NCI-H1436 treated with DMSO at 0.1 percent for 48 hours (cell line): ENCODE measurements around the gene FAM83E.
"Not testable (repeated sequence)": the region's sequence is repeated elsewhere in the genome, so short reads cannot be mapped to it uniquely, and the experiment has no call there.

Experiments
- DNase-seq: peaks from one replicate; lab custom pipeline; 2025; lab: John Stamatoyannopoulos, UW

FAM83E gene

DNA sequence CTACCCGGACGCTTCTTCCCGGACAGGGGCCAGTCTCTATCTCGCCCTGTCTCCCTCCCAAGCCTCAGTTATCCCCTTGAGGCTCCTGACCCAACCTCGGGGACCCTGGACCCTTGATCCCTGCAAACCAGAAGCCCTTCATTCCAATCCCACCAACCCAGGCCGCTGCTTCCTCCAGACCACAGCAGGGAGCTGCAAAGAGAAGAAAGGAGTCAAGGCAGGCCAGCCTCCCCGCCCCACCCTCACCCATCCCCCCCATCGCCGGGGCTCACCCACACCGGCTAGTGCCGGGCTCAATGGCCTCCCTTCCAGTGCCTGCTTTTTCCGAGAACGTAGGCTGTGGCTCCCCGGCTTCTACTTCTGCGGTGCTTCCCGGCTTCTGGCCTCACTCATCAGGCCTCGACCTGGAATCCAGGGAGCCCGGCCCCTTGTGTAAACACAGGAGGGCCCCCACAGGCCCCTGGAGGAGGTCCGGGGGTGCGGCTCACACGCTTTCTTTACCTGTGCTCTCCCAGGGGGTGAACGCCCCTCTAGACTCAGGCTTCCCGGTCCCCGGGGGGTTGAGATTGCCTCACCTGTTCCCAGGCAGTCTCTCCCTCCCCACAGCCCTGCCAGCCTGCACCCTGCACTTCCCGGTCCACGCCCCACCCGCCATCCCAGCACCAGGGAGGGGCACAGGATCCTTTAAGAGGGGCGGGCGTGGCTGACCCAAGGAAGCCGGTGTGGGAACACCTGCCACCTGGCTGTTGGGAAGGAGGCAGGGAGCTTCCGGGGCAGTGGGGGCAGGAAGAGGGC lies at the start of gene FAM83E:
Gene FAM83E (minus strand): TSS at position 641 of the 795 bp plus-strand sequence. CDS start 1,704 bp downstream, outside the sequence.
- no peak for DNase-seq

DNA sequence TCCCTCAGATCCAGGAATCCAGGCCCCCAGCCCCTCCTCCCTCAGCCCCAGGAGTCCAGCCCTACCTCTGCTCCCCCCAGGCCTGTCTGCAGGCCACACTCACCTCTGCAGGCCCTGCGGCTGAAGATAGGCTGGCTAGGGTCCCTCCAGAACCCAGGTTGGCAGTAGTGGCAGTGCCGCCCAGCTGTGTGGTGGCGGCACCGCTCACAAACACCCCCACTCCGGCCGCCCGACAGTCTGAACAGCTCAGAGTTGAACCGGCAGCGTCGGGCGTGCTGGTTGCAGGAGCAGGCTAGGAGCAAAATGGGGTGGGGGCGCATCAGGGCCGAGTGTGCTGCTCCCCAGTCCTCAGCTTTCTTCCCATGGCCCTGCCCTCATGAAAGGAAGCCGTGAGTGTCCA lies 49.6 kb upstream of the FAM83E start:
- DNase-seq, result no peak

DNA sequence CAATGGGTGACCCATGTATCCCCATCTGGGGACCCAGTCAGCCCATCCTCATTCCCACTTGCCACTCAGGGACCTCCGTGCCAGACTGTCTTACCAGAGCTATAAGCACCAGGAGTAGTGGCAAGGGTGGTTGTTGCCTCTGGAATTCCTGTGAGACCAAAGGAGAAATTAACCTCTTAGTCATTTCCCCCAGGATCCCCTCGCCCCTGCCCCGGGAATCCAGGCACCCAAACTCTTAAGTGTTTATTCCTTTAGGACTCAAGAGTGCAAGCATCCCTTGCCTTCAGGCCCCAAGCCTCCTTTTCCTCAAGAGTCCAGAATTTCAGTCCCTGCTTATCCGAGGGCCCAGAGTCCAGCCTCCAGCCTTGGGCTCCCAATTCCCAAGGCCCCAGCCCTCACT lies 48.8 kb upstream of the FAM83E start:
- no peak for DNase-seq

DNA sequence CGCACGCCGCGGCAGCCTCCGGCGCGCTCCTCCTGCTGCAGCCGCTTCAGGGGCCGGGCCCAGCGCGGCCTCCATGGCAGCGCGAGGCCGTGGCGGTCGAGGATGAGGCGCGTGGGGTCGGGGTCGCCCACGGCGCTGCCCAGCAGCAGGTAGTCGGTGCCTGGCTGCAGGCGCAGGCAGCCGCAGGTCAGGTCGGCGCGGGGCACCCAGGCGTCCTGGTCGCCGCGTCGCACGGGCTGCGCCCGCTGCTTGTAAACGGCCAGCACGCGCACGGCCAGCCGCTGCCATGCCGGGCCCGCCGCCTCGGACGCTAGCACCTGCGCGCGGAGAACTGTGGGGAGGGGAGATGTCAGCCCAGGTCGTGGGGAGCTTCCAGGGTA lies 46.8 kb upstream of the FAM83E start:
- no peak for DNase-seq

DNA sequence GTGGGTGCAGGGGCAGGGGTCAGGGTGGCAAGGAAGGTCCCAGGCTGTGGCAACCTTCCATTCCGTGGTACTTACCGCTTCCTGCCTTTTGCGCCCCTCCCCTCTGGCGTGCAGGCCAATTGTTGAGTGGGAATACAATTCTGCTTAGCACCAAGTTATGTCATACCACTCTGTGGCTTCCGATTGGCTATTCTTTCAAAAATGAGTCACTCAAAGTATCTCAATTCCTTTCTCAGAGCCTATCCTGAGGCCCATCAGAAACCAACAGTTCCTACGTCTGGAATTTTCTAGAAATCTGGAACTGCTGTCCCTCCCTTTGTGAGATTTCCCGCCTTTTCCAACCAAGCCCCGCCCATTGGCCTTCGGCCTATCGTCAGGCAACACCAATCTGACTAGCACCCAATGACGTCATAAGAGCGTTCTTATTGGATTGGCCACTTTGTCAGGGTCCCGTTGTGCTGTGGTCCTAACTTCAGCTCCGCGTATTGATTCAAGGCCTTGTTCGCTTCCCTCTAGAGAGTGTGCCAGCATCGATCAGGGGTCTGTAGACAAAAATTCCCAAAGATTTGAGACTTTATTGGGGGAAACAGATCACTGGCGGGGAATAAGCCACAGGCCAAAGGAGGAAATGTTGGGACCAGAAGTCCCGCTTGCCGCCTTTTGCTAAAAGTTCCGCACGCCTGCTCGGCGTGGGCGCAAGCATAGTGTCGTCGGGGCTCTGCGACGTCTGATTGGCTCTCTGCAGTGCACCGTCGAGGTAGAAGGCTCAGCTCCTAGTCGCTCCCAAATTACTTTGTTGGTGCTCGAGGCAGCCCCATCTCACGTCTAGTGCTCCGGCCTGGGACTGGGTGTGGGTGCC lies 46.2 kb upstream of the FAM83E start:
- DNase-seq, result no peak

DNA sequence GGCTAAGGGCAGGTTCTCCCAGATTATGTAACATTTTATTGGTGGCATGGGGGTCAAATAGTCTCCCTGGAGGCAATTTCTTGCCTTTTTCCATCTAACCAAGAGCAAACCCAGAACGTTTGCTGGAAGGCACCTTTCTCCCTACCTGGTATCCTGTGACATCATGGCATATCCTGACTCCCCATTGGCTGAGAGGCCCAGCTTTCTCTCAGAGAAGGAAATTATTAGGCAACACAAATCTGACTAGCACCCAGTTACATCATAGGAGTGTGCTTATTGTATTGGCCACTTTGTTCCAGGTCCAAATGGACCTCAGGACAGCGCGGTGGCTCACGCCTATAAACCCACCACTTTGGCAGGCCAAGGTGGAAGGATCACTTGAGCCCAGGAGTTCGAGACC lies 44.9 kb upstream of the FAM83E start:
- no peak for DNase-seq

DNA sequence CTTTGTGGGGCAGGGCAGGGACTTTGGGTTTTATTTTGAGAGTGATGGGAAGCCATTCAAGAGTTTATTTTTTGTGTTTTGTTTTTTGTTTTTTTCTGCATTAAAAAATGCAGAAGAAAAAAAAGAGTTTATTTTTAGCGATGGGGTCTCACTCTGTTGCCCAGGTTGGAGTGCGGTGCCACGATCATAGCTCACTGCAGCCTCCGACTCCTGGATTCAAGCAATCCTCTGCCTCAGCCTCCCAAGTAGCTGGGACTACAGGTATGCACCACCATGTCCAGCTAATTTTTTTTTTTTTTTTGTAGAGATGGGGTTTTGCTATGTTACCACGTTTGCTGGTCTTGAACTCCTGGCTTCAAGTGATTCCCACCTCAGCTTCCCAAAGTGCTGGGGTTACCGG lies 43.6 kb upstream of the FAM83E start:
- DNase-seq, result no peak

DNA sequence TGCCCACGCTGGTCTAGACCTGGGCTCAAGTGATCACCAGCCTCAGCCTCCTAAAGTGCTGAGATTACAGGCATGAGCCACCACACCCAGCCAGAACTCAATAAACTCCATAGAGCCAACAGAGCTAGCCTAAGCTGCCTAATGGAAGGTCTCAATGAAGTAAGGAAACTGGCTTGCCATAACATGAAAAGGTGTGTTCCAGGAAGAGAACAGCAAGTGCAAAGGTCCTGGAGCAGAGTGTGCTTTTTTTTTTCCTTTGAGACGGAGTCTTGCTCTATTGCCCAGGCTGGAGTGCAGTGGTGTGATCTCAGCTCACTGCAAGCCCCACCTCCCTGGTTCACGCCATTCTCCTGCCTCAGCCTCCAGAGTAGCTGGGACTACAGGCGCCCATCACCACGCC lies 43.0 kb upstream of the FAM83E start:
- DNase-seq, result not testable (repeated sequence)

DNA sequence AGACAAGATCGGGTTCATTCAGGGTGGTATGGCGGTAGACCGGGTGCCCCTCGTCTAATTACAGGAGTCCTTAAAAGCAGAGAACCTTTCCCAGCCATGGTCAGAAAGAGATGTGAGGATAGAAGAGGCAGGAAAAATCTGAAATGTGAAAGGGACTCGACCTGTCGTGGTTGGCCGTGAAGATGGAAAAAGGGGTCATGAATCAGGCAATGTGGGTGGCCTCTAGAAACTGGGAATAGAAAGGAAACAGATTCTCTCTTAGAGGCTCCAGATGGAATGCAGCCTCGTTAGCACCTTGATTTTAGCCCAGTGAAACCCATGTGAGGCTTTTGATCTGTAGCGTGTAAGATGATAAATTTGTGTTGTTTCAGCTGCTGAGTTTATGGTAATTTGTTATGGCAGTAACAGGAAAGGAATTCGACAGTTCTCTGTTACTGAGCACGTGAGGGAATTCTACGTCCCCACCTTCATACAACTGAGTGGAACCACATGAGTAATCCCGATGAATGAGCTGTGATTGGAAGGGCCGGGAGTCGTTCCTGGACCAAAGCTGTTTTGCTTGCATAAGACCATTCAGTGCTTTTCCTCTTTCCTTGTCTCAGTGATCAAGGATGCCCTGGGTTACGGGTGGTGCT lies 42.1 kb upstream of the FAM83E start:
- no peak for DNase-seq

DNA sequence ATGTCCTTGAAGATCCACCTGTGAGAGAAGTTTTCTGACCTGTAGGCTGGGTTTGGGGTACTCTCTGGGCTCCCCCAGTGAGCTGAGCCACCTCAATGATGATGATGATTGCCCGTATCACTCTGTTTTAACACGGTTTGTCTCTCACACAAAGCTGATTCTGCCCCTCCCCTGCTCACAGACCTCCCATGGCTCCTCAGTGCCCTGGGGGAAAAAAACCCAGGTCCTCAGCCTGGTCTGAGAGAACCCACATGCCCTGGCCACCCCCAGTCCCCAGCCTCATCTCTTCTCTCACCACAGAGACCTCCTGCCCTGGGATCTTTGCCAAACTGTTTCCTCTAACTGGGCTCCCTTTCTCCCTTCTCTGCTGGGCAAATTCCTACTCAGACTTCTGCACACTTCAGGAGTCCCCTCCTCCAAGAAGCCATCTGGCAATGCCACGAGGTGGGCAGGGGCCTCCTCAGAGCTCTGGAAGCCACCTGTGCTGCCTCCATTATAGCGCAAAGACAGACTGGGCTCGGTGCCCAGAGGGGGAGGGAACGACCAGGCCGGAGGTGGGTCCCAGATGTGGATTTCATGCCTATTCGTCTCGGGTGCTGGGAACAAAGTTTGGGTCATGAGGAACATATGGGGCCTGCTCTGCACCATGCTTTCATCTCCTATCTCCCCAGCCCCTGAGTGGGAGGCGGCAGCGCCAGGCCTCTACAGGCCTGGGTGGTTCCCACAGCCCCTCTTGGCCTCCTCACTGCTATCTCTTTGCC lies 39.6 kb upstream of the FAM83E start:
- DNase-seq, result no peak

DNA sequence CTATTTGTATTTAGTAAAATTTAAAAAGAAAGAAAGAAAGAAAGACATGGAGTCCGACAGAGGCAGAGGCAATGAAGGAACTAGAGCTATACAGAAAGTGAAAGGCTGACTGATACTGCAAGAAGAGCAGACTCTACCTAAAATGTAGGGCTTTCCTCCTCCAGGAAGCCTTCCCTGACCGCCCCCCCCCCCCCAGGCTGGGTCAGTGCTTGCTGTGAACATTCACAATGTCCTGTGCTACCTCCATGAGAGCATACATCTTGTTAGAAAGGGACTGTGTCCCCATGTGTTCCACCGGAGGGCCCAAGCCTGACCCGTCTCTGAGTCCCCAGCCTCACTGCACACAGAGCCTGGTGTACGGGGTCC lies 36.8 kb upstream of the FAM83E start:
- DNase-seq, result no peak

DNA sequence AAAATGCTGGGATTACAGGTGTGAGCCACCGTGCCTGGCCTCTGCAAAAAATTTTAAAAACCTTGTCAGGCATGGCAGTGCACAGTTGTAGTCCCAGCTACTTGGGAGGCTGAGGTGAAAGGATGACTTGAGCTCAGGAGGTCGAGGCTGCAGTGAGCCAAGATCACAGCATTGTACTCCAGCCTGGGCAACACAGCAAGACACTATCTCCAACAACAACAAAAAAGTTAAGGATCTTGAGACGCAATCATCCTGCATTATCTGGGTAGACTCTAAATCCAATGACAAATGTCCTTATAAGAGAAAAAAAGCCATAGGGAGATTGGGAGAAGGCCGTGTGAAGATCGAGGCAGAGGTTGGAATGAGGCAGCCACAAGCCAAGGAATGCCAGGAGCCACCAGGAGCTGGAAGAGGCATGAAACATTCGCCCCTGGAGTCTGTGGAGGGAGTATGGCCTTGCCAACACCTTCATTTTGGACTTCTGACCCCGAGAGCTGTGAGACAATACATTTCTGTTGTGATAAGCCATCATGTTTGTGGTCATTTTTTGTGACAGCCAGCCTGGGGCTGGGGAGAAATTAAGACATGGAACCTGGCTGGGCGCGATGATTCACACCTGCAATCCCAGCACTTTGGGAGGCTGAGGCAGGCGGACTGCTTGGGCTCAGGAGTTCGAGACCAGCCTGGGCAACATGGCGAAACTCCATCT lies 36.3 kb upstream of the FAM83E start:
- DNase-seq, result no peak

DNA sequence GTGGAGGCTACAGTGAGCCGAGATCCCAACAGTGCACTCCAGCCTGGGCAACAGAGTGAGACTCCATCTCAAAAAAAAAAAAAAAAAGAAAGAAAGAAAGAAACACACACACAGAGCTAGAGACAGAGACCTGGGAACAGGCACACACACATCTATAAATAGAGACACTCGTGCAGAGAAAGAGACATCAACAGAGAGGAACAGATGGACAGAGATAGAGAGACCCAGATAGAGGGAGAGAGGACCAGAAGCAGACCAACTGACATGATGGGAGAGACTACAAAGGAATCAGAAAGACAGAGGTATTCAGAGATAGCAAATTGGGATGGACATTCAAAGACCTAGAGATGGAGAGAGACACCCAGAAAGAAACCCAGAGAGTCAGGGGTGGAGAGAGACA lies 33.3 kb upstream of the FAM83E start:
- no peak for DNase-seq

DNA sequence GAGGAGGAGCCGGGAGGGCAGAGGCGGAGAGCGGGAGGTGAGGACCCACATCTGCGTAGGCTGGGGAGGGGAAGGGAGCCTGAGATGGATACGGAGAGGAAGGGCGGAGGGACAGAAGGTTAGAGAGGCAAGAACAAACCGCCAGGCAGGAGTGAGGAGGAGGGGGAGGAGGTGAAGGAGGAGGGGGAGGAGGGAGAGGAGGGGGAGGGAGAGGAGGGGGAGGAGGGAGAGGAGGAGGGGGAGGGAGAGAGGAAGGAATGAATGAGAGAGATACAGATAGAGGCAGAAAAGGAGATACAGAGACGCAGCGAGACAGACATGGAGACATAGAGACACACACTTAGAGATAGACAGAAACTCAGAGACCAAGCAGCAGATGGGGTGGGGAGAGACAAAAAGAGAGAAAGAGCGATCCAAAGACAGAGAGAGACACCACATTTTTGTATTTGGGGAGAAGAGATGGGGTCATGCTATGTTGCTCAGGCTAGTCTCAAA lies 31.9 kb upstream of the FAM83E start:
- no peak for DNase-seq

DNA sequence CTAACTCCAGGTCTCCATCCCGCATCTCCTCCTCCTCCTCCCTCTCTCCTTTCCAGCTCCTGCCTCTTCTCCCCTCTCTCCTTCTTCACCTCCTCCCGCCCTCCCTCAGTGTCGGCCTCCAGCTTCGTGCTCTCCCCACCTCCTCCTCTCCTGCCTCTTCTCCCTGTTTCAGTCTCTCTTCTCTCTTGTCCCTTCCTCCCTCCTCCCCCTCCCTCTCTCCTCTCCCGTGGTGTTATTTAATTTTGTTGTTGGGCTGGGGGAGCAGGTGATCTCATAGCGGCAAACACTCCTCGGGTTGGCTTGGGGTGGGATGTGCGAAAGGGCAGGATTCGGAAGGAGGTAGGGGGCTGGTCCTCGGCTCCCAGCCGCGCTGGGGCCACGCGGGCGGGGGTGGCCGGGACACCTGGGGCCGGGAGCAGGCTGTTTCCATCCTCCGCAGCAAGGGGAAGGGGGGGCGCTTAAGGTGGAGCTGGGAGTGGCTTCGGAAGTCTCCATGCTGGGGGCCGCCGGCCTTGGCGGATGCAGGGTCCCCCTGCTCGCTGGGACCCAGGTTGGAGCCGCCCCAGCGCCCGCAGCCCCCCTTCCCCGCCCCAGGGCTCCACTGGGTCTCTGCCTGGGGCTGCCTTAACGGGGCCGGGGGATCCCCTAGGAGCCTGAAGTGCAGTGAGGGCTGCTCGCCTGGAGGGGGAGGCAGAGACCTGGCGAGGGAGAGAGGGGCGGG lies 31.3 kb upstream of the FAM83E start, which contains the start of gene CA11:
Gene CA11 (minus strand): TSS at position 187 of the 721 bp plus-strand sequence. CDS start 555 bp downstream, outside the sequence.
- DNase-seq, result no peak

DNA sequence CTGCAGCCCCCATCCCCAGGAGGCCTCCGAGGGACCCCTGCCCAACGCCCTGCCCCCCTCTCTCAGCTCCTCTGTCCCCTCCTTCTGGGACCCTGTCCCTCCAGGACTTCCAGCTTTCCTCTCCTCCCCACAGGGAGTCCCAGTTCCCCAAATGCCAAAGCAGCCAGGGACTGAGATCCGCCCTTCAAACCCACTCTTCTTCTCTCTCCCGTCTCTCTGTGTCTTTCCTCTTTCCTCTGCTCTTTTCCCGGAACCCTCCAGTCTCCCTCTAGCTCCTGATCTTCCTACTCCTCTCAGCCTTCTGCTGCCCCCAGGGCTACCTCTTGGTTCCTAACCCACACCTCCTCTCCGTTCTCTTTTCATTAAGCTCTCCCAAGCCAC lies 30.7 kb upstream of the FAM83E start:
- DNase-seq, result no peak

DNA sequence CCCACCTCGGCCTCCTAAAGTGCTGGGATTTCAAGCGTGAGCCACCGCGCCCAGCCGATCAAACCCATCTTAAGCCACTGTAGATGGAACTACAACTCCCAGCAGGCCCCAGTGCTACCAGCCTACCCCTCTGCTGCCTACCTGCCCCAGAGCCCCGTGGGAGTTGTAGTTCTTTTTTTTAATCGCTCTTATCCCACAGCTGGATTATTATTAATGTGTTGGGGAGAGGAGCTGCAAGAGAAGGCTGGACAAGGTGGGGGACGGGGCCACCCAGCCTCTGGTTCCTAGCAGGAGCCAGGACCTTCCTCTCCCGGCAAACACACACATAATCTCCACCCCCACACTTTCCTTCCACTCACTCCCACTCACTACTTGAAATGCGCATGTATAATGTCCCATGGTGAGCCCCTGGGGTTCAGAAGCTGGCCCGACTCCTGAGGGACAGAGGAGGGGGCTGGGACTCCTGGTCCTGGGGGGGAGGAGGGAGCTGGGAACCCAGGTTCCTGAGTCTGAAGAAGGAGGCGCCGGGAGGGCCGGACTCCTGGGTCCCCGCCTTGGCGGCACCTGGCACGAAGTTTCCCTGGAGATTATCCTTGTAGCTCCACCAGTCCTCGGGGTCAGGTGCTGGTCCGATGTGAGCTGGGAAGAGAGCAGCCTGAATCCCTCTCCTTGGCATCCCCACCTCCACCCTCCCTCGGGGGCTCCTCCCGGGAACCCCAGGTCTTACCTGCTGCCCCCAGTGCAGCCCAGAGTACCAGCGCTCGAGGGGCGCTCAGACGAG lies 30.2 kb upstream of the FAM83E start:
- no peak for DNase-seq

DNA sequence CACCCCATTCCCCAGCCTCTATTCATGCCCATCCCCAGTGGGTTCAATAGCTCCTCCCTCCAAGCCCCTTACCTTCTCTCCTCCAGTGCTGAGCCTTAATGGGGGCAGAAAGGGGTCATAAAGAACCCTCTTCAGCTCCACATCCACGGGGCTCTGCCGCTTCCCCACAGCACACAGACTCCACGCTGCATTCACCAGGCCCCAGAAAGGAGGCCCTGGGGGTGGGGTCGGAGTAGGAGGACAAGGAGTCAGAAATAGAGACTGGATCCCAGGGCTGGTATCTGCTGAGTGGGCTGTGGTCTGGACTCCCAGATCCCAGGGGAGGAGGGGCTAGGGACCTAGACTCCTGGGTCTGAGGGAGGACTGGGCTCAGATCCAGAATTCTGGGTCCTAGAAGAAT lies 29.5 kb upstream of the FAM83E start:
- DNase-seq, result no peak

DNA sequence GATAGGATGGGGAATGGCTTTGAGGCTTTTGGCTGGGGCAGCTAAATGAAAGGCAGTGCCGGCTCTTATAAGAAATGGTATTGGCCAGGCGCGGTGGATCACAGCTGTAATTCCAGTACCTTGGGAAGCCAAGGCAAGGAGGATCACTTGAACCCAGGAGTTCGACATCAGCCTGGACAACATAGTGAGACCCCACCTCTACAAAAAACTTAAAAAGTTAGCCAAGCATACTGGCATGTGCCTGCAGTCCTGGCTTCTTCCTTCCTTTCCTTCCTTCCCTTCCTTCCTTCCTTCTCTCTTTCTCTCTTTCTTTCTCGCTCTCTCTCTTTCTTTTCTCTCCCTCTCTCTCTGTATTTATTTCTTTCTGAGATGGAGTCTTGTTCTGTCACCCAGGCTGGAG lies 28.0 kb upstream of the FAM83E start:
- no peak for DNase-seq

DNA sequence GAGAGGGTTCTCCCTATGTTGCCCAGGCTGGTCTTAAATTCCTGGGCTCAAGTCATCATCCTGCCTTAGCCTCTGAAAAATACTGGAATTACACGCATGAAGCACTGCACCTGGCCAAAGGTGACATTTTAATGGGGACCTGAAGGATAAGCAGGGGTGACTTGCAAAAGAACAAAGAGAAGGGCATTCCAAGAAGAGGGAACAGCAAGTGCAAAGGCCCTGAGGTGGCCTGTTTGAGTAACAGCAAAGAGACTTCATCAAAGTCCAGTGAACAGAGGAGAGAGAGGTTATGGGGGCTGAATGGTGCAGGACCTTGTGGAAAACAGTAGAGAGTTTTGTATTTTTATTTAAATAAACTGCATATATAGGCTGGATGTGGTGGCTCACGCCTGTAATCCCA lies 27.0 kb upstream of the FAM83E start:
- no peak for DNase-seq
